HG03460 (cell line): ENCODE measurements around the gene BMS1.

Experiments used
- ATAC-seq: cut with Tn5 transposase; IDR thresholded peaks from one replicate; pipeline ENCODE4 v1.9.1; 2021; ENCODE audit not compliant: unreplicated experiment

BMS1 gene

GRCh38 chr10:42882597-42882996 lies 100.0 kb downstream of the BMS1 start:
- ATAC-seq, result no peak
